GM21529 (cell line): ENCODE results near the gene CDCA4.

Experiments used
- ATAC-seq: cut with Tn5 transposase; IDR thresholded peaks from one replicate; pipeline ENCODE4 v1.9.1; 2021; ENCODE audit not compliant: unreplicated experiment

CDCA4 gene

GRCh38 chr14:105059035-105059924 lies 38.4 kb upstream of the CDCA4 start:
- no peak for ATAC-seq

- ATAC-seq, result no peak
Measured at GRCh38 chr14:105058521-105059034, 37.7 kb upstream of the CDCA4 start.

GRCh38 chr14:105056303-105056831 lies 35.5 kb upstream of the CDCA4 start:
- ATAC-seq, result no peak

- ATAC-seq, result no peak
Measured at GRCh38 chr14:105055736-105056302, 34.9 kb upstream of the CDCA4 start.

GRCh38 chr14:105055334-105055733 lies 34.5 kb upstream of the CDCA4 start:
- ATAC-seq, result no peak

- no peak for ATAC-seq
Measured at GRCh38 chr14:105053996-105054395, 33.1 kb upstream of the CDCA4 start.

GRCh38 chr14:105053421-105053820 lies 32.5 kb upstream of the CDCA4 start:
- no peak for ATAC-seq

- no peak for ATAC-seq
Measured at GRCh38 chr14:105052110-105052458, 31.2 kb upstream of the CDCA4 start.

GRCh38 chr14:105051182-105052109 lies 30.6 kb upstream of the CDCA4 start:
- no peak for ATAC-seq

GRCh38 chr14:105050551-105050897 lies 29.6 kb upstream of the CDCA4 start:
- no peak for ATAC-seq

GRCh38 chr14:105049753-105050550 lies 29.1 kb upstream of the CDCA4 start:
- no peak for ATAC-seq

- no peak for ATAC-seq
Measured at GRCh38 chr14:105047283-105048016, 26.6 kb upstream of the CDCA4 start.

GRCh38 chr14:105046891-105047282 lies 26.0 kb upstream of the CDCA4 start:
- no peak for ATAC-seq

- peak; percentile 57 for ATAC-seq
Measured at GRCh38 chr14:105045710-105046326, 24.9 kb upstream of the CDCA4 start.

GRCh38 chr14:105043641-105044040 lies 22.8 kb upstream of the CDCA4 start:
- ATAC-seq, result no peak

GRCh38 chr14:105042813-105043212 lies 21.9 kb upstream of the CDCA4 start:
- ATAC-seq, result no peak

GRCh38 chr14:105041841-105042765 lies 21.2 kb upstream of the CDCA4 start:
- no peak for ATAC-seq
